Gastroesophageal sphincter (tissue), 3 donors: ENCODE measurements around the gene CCDC120.

Experiments used
- CTCF ChIP-seq, 4 experiments: fragments of 200-600 bp in 2 of 4; fragments of 450-650 bp in 2 of 4; sonication (generic) in 1 of 4; IDR thresholded peaks; one replicate each; pipeline ENCODE4 v1.5.1; 2017 to 2019; ENCODE audit warnings: antibody characterized with exemption in 4 of 4, mild to moderate bottlenecking in 2 of 4, moderate library complexity in 2 of 4
- POLR2AphosphoS5 ChIP-seq: sonication (generic); formaldehyde crosslinking; IDR thresholded peaks from one replicate; pipeline ENCODE4 v1.6.1; 2017; ENCODE audit warnings: antibody characterized with exemption

GRCh38 chrX:49106296-49106695, 47.5 kb downstream of the CCDC120 start:
- TF ChIP-seq POLR2AphosphoS5 (no peak), CTCF (IDR thresholded peaks at IDR 0.05) (no peak)
